Nephron progenitor cell (in vitro differentiated cells): Measurements from ENCODE around the gene ODAD4.

Experiments used
- DNase-seq: peaks from one replicate; pipeline ENCODE4 v3.0.0; 2021
- H3K27ac Mint-ChIP-seq: 2 replicates; pipeline ENCODE4 v1.8.0; 2021; ENCODE audit warnings: mild to moderate bottlenecking, moderate library complexity, mixed read lengths
- H3K27me3 Mint-ChIP-seq: 2 replicates; pipeline ENCODE4 v1.8.0; 2021; ENCODE audit warnings: mild to moderate bottlenecking, low read depth, mixed read lengths; ENCODE audit not compliant: poor library complexity
- H3K36me3 Mint-ChIP-seq: 2 replicates; pipeline ENCODE4 v1.8.0; 2021; ENCODE audit warnings: low read depth, mixed read lengths
- H3K4me1 Mint-ChIP-seq: 2 replicates; pipeline ENCODE4 v1.8.0; 2021; ENCODE audit warnings: mixed read lengths
- H3K4me3 Mint-ChIP-seq: 2 replicates; pipeline ENCODE4 v1.8.0; 2021; ENCODE audit warnings: mild to moderate bottlenecking, moderate library complexity, mixed read lengths
- H3K9me3 Mint-ChIP-seq: 2 replicates; pipeline ENCODE4 v1.8.0; 2021; ENCODE audit warnings: mild to moderate bottlenecking, moderate library complexity, mixed read lengths
- CTCF ChIP-seq: fragments of 200-600 bp; sonication (generic); IDR thresholded peaks from 2 replicates; pipeline ENCODE4 v1.5.0; 2021; ENCODE audit warnings: antibody characterized with exemption

ODAD4 gene

GRCh38 chr17:41904242-41904841, 26.1 kb upstream of the ODAD4 start:
- no peak overlapping the region for H3K4me3 Mint-ChIP-seq
- no peaks in the 10 kb centered on the region for H3K9me3 Mint-ChIP-seq
- no peak for TF ChIP-seq CTCF
- peak overlapping the region; percentile 59 for H3K27ac Mint-ChIP-seq
- H3K27me3 Mint-ChIP-seq = peaks cover 4% of the 10 kb centered on the region
- H3K36me3 Mint-ChIP-seq = peaks cover 67% of the 10 kb centered on the region
- DNase-seq = no peak
- H3K4me1 Mint-ChIP-seq = peaks cover 21% of the 10 kb centered on the region

- Mint-ChIP-seq H3K27me3 (peaks cover 4% of the 10 kb centered on the region), H3K4me1 (peaks cover 29% of the 10 kb centered on the region), H3K36me3 (peaks cover 71% of the 10 kb centered on the region), H3K9me3 (no peaks in the 10 kb centered on the region), H3K27ac (no peak overlapping the region), H3K4me3 (no peak overlapping the region)
- TF ChIP-seq CTCF = no peak
- DNase-seq = no peak
Measured at GRCh38 chr17:41905172-41905571, 25.2 kb upstream of the ODAD4 start.

DNA sequence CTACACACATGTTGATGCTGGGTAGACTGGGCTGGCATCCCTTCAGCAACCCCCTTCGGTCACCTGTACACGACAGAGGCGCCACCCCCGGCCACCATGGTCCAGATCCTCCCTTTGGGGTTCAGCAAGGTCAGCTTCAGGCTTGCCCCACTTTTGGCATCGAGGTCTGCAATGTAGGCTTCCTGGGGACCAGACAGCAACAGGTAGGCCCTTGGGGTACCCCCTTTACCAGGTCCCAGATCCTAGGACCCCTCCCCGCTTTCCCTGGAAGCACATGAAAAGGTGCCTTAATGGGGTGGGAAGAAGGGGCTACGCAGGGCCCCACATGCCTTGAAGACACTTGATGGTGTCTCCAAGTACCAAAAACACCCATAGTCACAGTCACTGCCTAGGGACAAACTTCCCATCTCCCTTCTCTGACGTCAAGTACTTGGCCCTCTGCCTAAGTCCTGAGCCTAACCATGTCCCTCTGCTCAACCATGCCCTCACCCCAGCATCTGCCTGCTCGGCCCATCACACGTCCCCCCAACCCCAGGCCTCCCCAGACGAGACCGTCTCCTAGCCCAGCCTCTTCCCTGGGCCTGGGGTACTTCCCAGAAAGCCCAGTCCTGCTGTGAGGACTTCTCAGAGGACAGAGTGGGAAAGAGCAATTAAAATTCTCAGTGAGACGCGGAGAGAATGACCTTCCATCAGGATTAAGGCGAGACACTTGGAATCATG, 23.8 kb upstream of the ODAD4 start:
- Mint-ChIP-seq H3K27ac (peak overlapping the region; percentile 95), H3K27me3 (peaks cover 4% of the 10 kb centered on the region), H3K9me3 (no peaks in the 10 kb centered on the region), H3K36me3 (peaks cover 60% of the 10 kb centered on the region), H3K4me1 (peaks cover 33% of the 10 kb centered on the region), H3K4me3 (no peak overlapping the region)
- no peak for TF ChIP-seq CTCF
- no peak for DNase-seq

DNA sequence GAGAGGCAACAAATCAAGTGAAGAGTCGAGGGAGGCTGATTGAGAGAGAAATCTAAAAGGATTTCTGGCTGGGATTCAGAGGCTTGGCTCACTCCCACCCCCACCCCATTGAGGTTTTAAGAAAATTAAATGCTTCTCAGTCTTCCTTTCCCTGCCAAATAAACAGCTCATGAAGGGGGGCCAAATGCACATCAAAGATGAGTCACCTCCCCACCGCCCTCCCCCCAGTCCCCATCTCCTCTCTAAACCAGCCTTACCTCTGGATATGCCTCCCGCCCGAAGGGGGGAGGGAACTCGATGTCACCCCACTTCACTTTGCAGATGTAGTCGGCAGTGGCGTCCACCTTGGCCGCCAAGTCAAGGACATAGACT, 23.2 kb upstream of the ODAD4 start:
- Mint-ChIP-seq H3K4me1 (peaks cover 33% of the 10 kb centered on the region), H3K4me3 (no peak overlapping the region), H3K27me3 (peaks cover 4% of the 10 kb centered on the region), H3K9me3 (no peaks in the 10 kb centered on the region), H3K36me3 (peaks cover 56% of the 10 kb centered on the region), H3K27ac (peak overlapping the region; percentile 95)
- DNase-seq = no peak
- TF ChIP-seq CTCF = no peak

GRCh38 chr17:41907633-41908539, 22.5 kb upstream of the ODAD4 start:
- Mint-ChIP-seq H3K36me3 (peaks cover 60% of the 10 kb centered on the region), H3K27me3 (peaks cover 4% of the 10 kb centered on the region), H3K4me3 (no peak overlapping the region), H3K9me3 (no peaks in the 10 kb centered on the region), H3K27ac (peak overlapping the region; percentile 95), H3K4me1 (peaks cover 39% of the 10 kb centered on the region)
- no peak for DNase-seq
- no peak for TF ChIP-seq CTCF
